Left renal pelvis (tissue), 4 donors: ENCODE results near the gene CNKSR2. TPM values are rescaled to one million over a fixed set of nuclear protein-coding genes. Genes with fewer than 3 reads are reported as not detected.

Experiments used
- DNase-seq, 4 donors: peaks; one replicate each; pipeline ENCODE4 v3.0.0-alpha.2; 2013; ENCODE audit warnings: low read depth in 4 of 4, low spot score in 3 of 4
- polyA plus RNA-seq, 4 donors: library from polyadenylated mRNA; unstranded; fragments of 120-200 nt; gene quantifications; one replicate each; pipeline ENCODE4 v1.2.1, GENCODE V29; 2013; ENCODE audit not compliant: insufficient read length in 4 of 4

The CNKSR2 gene
- polyA plus RNA-seq, 4 donors: 1.4 to 3.4 (median 1.7) TPM

DNA sequence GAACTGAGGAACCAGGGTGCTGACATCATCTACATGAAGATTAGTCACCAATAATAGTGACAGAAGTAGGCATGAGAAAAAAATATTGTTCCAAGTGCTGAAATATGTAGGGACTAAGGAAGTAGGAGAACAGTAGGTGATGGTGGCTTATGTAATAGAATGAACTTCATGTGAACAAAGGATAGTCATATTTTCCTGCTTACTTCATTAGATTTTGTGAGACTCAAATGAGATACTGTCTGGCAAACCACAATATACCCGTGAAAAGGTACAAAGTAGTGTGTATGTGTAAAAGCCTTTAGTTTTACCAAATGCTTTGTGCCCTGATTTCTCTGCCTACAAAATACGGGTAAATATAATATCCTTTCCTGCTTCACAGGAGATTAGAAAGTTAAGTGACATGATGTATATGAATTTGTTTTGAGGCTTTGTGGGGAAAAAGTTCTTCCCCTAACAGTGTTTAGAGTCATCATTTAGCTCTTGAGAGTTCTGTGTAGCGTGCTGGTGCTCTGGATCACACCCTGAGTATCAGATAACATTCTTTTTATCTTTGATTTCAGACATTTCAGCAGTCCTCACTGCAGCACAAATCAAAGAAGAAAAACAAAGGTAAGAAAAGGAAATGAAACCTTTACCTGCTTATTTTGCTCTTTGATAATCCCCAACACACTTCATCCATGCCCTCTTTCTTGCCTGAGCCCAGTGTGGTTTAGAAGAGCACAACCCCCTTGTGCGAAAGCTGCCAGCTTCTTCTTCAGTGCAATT lies 216.0 kb downstream of the CNKSR2 start:
- DNase-seq: no peak

DNA sequence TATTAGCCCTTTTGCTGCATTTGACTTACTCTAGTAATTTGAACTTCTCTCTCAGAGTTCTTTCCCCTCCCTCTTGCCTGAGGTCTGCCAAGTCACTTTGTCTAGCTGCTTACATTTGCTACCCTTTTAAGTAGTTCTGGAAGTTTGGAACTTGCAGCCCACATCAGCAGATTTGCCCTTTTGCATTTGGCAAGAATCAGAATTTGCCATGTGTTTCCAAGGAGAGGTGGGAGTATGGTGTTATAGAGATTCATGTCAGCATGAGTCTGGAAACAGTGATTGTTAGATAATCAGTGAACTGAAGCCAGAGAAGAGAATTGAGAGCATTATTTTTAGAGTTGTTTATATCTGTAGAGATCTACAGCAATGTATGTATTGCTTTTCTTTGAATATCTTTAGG lies 231.8 kb downstream of the CNKSR2 start:
- no peak for DNase-seq

DNA sequence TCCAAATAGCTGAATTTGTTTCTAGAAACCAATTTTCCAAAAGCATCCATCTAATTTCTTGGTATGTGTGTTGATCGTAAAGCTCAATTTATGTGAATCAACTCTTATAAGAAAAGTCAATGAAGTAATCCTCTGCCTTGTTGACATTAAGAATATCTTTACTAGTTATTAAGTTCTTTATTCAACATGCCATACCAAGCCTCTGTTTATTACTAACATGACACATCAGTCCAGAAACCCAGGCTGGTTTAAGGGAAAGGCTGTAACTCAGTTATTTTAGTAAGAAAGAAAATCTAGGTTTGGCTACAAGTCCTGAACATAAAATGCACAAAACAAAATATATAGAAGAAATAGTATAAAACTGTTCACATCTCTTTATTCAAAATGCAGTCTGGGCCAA lies 235.9 kb downstream of the CNKSR2 start:
- no peak for DNase-seq

DNA sequence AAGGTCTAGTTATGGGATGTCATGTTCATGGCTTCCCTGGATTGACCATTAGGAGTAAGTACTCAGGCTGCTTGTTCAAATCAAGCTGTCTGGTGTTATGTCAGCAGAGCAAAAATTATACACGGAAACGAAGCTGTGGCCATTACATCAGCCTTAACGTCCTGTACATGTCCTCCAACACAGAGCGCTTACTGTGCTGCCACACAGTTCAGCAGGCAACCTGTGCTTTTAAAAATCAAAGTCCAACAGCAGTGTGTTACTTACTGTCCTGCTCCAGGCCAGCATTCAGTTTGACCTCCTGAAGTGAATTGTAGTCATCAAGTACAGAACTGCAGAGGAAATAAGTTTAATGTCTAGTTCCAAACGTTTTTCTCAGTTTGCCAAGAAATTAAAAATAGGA lies 237.9 kb downstream of the CNKSR2 start:
- DNase-seq: no peak

DNA sequence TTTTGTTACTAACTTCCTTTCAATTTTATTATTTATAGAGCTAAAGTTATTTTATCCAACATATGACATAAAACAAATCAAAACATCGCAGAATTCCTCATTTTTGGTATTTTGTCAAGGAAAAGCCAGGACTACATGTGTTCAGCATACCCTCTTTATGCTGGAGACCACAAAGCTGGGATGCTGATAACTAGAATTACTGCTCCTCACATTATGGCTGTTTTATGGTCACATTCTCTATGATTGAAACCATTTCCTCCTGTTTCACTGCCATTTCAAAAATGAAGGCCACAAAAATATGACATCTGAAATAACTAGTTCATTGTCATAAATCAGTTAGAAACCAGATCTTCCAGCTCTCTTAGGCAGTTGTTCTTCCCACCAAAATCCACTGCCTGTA lies 242.2 kb downstream of the CNKSR2 start:
- DNase-seq: no peak

DNA sequence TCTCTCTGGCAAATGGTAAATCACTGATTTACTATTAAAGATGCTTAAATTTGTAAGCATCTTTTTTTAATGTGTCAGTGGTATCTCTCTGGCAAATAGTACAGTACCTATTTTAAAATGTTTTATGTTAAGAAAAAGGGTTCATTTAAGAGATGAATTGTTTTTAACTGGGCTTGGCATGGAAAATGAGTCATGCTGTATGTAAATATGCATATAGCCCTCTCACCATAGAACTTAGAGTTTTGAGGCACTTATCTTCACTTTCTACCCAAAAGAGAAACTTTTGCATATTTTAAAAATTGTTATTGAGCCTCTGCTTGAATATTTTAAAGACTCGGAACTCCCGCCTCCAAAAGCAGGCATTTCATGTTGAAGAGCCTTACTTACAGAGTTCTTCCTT lies 246.0 kb downstream of the CNKSR2 start:
- no peak for DNase-seq

DNA sequence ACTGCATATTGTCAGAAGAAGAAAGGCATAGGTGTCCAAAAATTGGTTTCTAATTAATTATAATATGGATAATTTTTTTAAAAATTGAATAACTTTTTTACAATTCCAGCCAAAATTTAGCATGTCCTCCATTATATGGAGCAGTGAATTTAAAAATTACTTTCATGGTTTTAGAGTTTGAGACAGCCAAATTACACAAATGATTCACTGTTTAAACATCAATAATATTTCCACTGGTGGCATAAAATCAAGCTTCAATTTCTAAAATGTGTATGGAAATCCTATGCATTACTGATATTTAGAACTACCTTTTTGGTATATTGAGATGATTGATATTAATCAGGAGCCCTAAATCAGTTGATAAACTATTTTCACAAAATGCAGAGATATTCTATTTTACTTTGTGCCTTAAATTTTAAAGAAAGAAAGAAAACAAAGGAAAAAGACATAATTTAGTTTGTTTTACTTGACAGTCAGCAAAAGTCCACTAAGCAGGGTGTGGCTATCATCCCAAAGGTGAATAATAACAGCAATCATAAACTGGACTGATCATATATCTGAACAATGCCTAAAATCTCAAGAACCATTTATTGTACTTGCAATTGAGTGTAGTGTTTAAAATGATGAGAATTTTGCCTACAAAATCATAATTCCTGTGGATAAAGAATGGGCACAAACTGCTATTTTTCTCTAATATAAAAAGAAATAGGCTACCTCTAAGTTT lies 249.7 kb downstream of the CNKSR2 start:
- no peak for DNase-seq

DNA sequence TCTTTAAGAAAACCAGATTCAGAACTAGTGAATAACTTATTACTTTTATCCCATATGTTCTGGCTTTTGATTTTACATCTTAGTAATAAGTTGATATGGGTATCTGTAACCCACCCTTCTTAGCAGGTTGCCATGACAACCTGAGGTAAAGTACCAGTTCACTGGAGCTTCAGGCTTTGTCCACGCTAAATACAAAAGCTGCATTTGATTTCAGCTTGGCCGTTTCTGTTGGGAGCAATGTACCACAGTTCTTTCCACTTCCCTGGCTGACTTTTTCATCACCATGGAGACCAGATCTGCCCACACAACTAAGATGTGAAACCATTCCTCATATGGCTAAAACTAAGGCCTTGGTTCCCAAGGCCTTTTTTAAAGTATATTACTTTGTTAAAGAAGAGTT lies 257.8 kb downstream of the CNKSR2 start:
- no peak for DNase-seq

DNA sequence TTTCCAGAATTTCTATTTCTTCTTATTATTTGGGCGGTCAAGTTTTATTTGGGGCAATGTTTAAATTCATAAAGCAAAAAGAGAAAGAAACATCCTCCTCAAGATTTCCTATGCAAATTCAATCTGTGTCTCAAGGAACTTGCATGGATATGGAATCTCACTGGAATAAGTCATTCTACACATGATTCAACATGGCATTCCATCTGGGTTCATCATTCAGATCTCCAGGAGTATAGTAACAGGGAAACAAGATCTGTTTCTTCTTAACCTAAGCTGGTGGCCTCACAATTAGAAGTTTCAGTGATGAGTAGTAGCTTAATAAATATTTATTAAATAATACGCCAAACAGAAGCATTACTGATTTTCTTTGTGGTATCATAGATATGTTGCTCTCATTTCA lies 264.1 kb downstream of the CNKSR2 start:
- no peak for DNase-seq

DNA sequence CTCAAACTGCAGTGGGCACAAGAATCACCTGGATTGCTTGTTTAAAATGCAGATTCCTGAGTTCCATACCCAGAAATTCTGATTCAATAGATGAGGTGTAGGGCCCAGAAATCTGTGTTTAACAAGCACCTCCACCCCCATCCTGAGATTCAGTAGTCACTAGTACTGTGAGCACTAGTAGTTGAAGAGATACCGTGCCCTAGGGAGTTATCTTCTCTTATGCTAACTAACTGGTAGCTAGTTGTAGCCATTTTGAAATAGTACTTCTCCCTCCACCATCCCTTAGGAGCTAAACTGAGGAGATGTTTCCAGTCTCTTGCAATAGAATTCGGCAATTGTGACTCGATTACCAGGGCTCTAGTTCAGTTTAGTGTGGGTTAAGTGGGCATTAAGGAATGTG lies 265.6 kb downstream of the CNKSR2 start:
- DNase-seq: no peak

DNA sequence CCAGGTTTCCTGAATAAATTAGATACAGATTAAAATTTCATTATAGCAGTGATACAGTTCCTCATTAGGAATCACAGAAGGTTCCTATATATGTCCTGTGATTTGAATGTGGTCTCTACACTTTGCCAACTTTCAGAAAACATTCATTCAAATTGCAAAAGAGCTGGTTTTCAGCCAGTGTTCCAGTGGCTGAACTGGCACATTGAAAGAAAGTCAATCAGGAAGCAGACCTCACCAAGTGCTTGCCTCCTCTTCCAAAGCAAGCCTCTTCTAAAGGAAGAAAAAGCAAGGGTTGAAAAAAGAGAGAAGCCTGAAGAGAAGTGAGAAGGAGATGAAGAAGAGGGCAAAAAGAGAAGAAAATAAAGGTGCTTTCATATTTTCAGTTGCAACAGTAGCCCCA lies 271.2 kb downstream of the CNKSR2 start:
- DNase-seq: no peak

DNA sequence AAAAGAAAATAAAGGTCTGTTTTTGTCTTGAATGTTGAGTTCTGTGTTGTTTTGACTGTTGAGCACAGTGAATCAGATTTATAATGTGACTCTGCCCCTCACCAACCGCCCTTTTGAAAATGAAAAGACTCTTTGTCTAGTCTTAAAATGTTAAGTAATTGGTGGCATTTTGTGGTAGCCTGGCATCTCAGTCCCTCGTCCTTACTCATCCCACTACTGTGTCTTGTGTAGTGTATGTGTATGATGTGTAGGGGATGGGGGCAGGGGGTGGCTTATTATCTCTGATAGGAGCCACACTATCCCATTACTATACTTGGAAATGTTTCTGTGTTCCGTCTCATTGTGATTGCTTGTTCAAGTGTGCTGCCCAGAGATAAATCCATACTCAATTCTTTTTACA lies 271.7 kb downstream of the CNKSR2 start:
- no peak for DNase-seq

DNA sequence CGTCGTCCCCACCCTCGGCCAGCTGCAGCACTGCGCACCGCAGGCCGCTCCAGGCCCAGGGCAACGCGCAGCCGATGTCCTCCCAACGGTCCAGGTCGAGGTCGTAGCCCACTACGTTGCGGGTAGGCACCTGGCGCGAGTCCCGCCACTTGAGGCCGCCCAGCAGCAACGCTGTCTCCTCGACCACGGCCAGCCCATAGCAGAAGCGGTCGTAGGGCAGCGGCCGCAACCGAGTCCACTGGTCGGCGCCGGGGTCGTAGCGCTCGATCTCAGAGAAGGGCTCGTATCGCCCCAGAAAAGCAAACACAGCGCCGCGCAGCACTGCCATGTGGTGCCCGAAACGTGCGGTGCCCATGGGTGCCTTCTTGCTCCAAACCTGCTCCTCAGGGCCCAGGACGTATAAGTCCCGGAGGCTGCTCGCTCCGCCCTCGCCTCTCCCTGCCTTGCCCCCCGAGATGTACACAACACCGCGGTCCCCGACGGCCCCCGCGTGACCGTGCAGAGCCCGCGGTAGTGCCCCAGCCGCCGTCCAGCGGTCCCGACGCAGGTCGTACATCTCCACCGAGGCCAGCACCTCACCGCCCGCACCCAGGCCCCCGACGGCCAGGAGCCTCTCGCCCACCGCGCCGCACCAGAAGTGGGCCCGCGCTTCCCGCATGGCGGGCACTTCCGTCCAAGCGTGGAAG lies 281.8 kb downstream of the CNKSR2 start:
- no peak for DNase-seq

DNA sequence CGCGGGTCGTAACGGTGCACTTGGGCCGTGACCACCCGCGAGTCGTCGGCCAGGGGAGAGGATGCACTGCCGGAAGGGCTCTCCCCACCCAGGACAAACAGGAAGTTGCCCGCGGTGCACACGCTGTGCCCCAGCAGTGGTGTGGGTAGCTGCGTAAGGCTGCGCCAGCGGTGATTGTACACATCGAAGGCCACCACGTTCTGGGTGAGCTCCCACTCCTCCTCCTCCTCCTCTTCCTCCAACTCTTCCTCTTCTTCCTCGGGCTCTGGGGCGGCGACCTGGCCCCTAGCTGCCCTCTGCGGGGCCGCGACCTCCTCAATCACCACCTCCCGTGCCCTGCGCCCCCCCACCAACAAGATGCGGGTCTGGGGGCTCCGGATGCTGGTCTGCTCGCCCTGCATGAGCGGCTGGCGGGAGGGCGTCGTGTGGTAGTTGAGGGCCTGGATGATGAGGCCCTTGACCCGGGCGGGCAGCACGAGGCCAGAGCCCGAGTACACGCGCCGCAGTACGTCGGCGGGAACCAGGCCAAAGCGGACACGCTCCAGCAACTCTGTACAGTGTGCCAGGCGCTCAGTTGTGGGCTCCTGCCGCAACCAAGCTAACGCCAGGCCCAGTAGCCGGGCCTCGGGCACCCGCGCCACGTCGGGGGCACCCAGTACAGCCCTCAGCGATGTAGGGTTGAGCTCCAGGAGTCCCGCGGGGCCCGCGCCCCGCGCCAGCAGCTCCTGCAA lies 282.5 kb downstream of the CNKSR2 start:
- DNase-seq: no peak

DNA sequence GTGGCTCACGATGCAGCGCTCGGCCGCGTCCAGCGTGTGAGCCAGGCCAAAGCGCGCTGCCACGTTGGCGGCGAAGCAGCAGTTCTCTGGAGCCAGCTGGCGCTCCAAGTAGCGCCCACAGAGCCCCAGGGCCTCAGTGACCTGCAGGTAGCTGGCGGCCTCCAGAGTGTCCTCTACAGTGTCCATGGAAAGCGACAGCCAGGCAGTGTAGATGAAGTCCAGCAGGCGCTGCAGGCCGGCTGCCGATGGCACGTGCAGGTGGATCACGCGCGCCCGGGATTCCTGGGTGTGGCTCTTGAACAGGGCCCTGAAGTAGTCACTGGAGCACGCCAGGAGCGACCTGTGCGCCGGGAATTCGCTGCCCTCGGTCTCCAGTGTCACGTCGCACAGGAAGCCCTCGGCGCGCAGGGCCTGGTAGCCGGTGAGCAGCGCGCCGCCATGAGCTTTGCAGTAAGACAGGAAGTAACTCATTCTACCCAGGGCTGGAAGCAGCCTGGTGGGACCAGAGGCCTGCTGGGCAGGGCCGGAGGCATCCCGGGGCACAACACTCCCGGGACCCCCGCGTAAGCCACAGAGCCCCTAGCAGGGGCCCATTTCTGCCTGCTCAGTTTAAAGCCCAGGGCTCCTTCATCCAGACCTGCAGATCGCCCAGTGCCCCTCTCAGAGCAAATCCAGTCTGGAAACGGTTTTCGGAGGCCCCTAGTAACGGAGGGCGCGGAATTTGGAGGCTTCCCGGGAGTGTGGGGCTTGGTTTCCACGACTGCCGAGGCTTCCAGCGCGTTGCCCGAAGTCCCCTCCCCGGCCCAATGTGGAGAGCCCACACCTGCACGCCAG lies 283.3 kb downstream of the CNKSR2 start:
- DNase-seq: no peak

DNA sequence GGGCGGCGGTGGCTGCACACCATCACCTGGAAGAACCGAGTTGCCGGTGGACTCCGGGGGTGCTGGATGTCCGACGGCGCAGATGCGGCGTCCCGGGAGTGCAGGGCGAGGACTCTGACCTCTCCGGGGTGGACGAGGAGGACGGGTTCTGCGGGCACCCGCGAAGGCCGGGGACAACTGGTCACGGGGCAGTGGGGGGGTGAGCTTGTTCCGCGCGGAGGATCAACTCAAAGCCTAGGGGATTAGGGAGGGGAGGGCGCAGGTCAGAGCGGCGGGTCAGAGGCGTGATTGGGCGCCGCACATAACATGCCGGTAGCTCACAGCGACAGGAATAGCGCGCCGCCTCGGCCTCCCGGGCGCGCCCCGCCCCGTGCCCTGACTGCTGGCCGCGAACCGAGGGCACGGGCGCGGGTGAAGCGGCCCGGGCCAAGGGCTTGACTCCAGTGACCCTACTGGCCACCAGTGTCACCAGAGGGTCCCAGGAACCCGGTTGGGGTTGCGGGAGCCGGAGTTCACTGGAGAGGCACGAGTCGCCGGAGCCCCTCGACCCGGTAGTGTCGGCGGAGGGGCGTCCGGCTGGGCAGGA lies 284.0 kb downstream of the CNKSR2 start, which contains the start of gene KLHL34:
Gene KLHL34 (minus strand): TSS at position 179 of the 586 bp plus-strand sequence. CDS start 542 bp downstream, outside the sequence.
- DNase-seq: no peak

DNA sequence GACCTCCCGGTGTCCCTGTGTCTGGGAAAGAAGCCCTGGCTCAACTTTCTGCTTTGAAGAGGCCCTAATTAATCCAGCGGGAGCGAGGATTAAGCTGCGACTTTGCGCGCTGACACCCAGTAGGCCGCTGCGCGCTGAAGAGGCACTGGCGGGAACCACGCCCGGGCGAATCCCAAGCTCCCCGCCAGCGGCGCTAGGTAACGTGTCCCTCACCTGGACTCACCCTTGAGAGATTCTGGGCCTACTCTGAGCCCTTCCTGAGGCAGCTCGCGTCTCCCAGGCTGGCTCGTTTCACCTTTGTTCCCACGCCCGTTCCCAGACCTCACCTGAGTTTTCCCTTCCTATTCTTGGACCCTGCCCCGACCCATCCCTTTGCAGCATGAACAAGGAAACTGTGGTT lies 284.5 kb downstream of the CNKSR2 start:
- DNase-seq: no peak

DNA sequence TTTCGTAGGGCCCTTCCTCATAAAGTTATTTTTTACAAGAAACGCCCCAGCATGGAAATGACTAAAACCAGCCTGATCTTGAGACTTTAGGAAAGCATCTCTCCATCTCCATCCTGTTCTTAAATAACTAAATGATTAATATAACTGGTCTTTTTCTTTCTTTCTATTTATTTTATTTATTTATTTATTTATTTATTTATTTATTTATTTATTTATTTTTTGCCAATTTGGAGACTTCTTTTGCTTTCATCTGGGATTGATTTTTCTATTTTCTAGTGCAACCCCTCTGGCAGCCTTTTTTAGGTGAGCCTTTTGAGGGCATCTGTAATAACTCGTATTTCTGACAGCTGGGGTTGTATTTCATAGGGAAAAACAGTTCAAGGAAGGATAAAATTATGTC lies 285.1 kb downstream of the CNKSR2 start:
- no peak for DNase-seq

DNA sequence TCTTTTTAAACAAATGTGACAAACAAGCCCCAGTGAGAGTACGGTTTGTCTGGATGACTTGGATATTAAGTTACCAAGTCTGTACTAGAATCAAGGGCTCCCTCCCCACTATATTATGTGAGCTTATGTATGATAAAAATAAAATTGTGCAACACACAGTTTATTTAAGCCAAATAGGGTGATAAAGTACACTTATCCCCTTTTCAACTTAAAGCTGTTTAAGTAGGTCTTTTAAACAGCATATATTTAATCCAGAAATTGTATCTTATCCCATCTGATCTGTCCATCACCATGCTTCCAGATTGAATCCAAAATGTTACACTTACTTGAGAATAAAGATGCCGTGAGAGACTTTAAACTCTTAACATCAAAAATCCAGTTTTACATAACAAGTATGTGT lies 285.9 kb downstream of the CNKSR2 start:
- DNase-seq: no peak

DNA sequence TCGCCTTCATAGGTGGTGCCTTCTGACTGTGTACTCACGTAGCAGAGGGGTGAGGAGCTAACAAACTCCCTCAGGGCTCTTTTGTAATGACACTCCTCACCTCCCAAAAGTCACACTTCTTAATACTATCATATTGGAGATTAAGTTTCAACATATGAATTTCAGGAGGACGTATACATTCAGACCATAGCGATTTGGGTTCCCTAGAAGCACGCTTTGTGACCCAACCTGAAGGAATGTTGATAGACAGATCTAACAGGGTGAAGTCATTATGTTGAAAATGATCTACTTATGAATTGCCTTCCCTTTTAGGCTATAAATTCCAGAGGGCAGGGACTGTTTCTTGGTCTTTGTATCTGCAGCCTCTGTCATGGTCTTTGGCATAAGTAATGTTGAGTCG lies 287.1 kb downstream of the CNKSR2 start:
- no peak for DNase-seq
